ENCODE data around the gene ZFP36L2.

ZFP36L2 gene

DNA sequence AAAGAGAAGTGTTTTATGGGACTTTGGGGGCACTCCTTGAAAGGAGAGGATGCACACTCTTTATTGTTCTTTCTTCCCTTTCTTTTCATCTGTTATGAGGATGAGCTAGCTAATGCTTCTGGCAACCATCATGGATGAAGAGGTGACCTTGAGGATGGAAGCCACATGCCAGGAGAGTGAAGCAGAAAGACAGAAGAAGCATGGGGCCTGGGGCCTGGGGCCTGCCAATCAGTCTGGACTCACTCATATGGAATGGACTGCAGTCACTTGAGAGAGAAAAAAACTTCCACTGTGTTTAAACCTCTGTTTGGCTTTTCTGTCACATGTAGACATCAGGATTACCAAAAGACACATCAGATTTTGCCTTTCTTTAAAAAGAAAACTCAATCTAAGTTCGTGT, 35.8 kb upstream of the ZFP36L2 start:
- Mint-ChIP-seq H3K4me3 (no peak overlapping the region), H3K36me3 (ENCODE audit: low read depth) (peaks cover 10% of the 10 kb centered on the region), H3K4me1 (ENCODE audit: low read depth) (no peaks in the 10 kb centered on the region), H3K9me3 (no peaks in the 10 kb centered on the region), H3K27ac (no peak overlapping the region), H3K27me3 (no peaks in the 10 kb centered on the region)

DNA sequence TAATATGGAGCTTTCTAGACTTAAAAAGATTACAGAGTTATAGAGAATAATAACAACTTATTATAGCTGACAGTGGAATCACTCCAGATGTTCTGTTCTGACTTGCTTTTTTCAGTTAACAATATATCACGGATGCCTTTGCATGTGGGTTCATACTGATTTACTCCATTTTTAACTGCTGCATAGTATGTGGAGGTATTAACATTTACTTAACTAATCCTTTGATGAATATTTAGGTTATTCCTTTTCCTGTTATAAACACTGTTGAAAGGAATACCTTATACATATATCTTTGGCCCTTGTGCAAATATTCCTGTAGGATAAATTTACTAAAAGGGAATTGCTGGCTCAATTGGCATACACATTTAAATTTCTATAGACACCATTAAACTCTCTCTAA, 33.1 kb upstream of the ZFP36L2 start:
- H3K27ac Mint-ChIP-seq = no peak overlapping the region
- H3K4me3 Mint-ChIP-seq = no peak overlapping the region
- H3K4me1 Mint-ChIP-seq (ENCODE audit: low read depth) = no peaks in the 10 kb centered on the region
- peaks cover 7% of the 10 kb centered on the region for H3K36me3 Mint-ChIP-seq (ENCODE audit: low read depth)
- H3K9me3 Mint-ChIP-seq = no peaks in the 10 kb centered on the region
- H3K27me3 Mint-ChIP-seq = no peaks in the 10 kb centered on the region

GRCh38 chr2:43258547-43259156, 32.2 kb upstream of the ZFP36L2 start:
- H3K27ac Mint-ChIP-seq = no peak overlapping the region
- peaks cover 11% of the 10 kb centered on the region for H3K36me3 Mint-ChIP-seq (ENCODE audit: low read depth)
- H3K9me3 Mint-ChIP-seq = no peaks in the 10 kb centered on the region
- H3K4me3 Mint-ChIP-seq = no peak overlapping the region
- no peaks in the 10 kb centered on the region for H3K4me1 Mint-ChIP-seq (ENCODE audit: low read depth)
- no peaks in the 10 kb centered on the region for H3K27me3 Mint-ChIP-seq

GRCh38 chr2:43255296-43255910, 29.0 kb upstream of the ZFP36L2 start:
- Mint-ChIP-seq H3K27me3 (no peaks in the 10 kb centered on the region), H3K27ac (no peak overlapping the region), H3K4me1 (ENCODE audit: low read depth) (no peaks in the 10 kb centered on the region), H3K36me3 (ENCODE audit: low read depth) (peaks cover 6% of the 10 kb centered on the region), H3K9me3 (no peaks in the 10 kb centered on the region), H3K4me3 (no peak overlapping the region)

GRCh38 chr2:43254331-43254730, 27.9 kb upstream of the ZFP36L2 start:
- Mint-ChIP-seq H3K27ac (no peak overlapping the region), H3K36me3 (ENCODE audit: low read depth) (peaks cover 11% of the 10 kb centered on the region), H3K9me3 (no peaks in the 10 kb centered on the region), H3K27me3 (no peaks in the 10 kb centered on the region), H3K4me1 (ENCODE audit: low read depth) (no peaks in the 10 kb centered on the region), H3K4me3 (no peak overlapping the region)

- Mint-ChIP-seq H3K27me3 (no peaks in the 10 kb centered on the region), H3K36me3 (ENCODE audit: low read depth) (peaks cover 18% of the 10 kb centered on the region), H3K4me1 (ENCODE audit: low read depth) (no peaks in the 10 kb centered on the region), H3K4me3 (no peak overlapping the region), H3K27ac (no peak overlapping the region), H3K9me3 (no peaks in the 10 kb centered on the region)
Measured at GRCh38 chr2:43251171-43251731, 24.8 kb upstream of the ZFP36L2 start.

DNA sequence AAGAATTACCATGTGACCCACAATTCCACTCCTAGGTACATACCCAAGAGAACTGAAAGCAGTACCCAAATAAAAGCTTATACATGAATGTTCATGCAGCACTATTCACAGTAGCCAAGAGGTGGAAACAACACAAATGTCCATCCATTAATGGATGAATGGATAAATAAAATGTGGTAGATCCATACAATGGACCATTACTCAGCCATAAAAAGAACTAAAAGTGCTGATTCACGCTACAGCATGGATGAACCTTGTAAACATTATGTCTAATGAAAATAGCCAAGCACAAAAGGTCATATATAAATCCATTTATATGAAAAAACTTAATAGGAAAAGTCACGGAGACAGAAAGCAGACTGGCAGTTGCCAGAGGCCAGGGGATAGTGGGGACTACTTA, 23.6 kb upstream of the ZFP36L2 start:
- no peak overlapping the region for H3K4me3 Mint-ChIP-seq
- H3K36me3 Mint-ChIP-seq (ENCODE audit: low read depth) = peaks cover 18% of the 10 kb centered on the region
- H3K4me1 Mint-ChIP-seq (ENCODE audit: low read depth) = no peaks in the 10 kb centered on the region
- H3K9me3 Mint-ChIP-seq = no peaks in the 10 kb centered on the region
- no peak overlapping the region for H3K27ac Mint-ChIP-seq
- H3K27me3 Mint-ChIP-seq = no peaks in the 10 kb centered on the region

GRCh38 chr2:43248621-43249020, 22.2 kb upstream of the ZFP36L2 start:
- Mint-ChIP-seq H3K27me3 (no peaks in the 10 kb centered on the region), H3K27ac (peak overlapping the region; percentile 3), H3K9me3 (no peaks in the 10 kb centered on the region), H3K4me3 (no peak overlapping the region), H3K4me1 (ENCODE audit: low read depth) (no peaks in the 10 kb centered on the region), H3K36me3 (ENCODE audit: low read depth) (peaks cover 15% of the 10 kb centered on the region)

DNA sequence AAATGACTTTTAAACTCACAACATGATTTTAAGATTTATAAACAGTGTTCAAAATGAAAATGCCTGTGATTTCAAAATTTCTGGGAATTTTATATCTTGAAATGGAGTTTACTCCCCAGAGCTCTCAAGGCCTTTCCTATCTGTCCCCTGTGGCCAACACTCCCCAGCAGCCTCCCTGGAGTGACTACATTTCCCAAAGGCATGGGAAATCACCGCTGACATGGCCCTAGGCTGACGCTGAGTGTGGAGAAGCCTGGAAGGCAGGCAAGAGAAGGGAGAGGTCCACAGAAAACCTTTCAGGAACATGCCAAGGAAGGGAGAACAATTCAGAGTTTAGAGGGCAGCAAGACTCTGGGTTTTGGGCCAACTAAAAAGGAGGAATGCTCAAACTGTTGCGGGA, 20.2 kb upstream of the ZFP36L2 start:
- Mint-ChIP-seq H3K27me3 (no peaks in the 10 kb centered on the region), H3K4me3 (no peak overlapping the region), H3K27ac (no peak overlapping the region), H3K36me3 (ENCODE audit: low read depth) (peaks cover 19% of the 10 kb centered on the region), H3K9me3 (no peaks in the 10 kb centered on the region), H3K4me1 (ENCODE audit: low read depth) (no peaks in the 10 kb centered on the region)

DNA sequence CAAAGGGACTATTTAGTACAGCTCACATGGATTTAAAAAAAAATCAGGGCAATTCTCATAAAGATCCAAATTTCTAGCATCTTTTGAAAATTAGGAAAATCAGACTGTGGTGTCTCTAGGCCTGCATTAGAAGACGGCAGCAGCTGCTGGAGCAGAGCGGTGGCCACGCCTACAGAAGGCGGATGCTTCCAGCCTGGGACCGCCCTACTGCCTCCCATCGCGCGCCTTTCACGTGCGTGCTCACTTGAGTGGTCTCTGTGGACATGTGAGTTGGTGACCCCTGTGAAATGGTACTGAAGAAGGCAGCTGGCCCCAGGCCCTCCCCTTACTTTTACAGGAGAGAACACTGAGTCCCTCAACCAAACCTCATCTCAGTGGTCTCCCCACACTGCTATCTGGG, 15.2 kb upstream of the ZFP36L2 start:
- peaks cover 9% of the 10 kb centered on the region for H3K36me3 Mint-ChIP-seq (ENCODE audit: low read depth)
- no peaks in the 10 kb centered on the region for H3K9me3 Mint-ChIP-seq
- H3K27me3 Mint-ChIP-seq = no peaks in the 10 kb centered on the region
- H3K4me1 Mint-ChIP-seq (ENCODE audit: low read depth) = peaks cover 18% of the 10 kb centered on the region
- H3K27ac Mint-ChIP-seq = no peak overlapping the region
- H3K4me3 Mint-ChIP-seq = no peak overlapping the region

GRCh38 chr2:43240766-43241150, 14.4 kb upstream of the ZFP36L2 start:
- H3K36me3 Mint-ChIP-seq (ENCODE audit: low read depth) = peaks cover 10% of the 10 kb centered on the region
- peaks cover 18% of the 10 kb centered on the region for H3K4me1 Mint-ChIP-seq (ENCODE audit: low read depth)
- H3K9me3 Mint-ChIP-seq = no peaks in the 10 kb centered on the region
- H3K27ac Mint-ChIP-seq = no peak overlapping the region
- no peaks in the 10 kb centered on the region for H3K27me3 Mint-ChIP-seq
- H3K4me3 Mint-ChIP-seq = no peak overlapping the region

- no peak overlapping the region for H3K27ac Mint-ChIP-seq
- H3K4me3 Mint-ChIP-seq = no peak overlapping the region
- H3K9me3 Mint-ChIP-seq = no peaks in the 10 kb centered on the region
- peaks cover 10% of the 10 kb centered on the region for H3K36me3 Mint-ChIP-seq (ENCODE audit: low read depth)
- no peaks in the 10 kb centered on the region for H3K27me3 Mint-ChIP-seq
- H3K4me1 Mint-ChIP-seq (ENCODE audit: low read depth) = peaks cover 18% of the 10 kb centered on the region
Measured at GRCh38 chr2:43239981-43240765, 13.8 kb upstream of the ZFP36L2 start.

- peak overlapping the region; percentile 52 for H3K27ac Mint-ChIP-seq
- peaks cover 20% of the 10 kb centered on the region for H3K4me1 Mint-ChIP-seq (ENCODE audit: low read depth)
- H3K36me3 Mint-ChIP-seq (ENCODE audit: low read depth) = peaks cover 7% of the 10 kb centered on the region
- H3K9me3 Mint-ChIP-seq = no peaks in the 10 kb centered on the region
- H3K27me3 Mint-ChIP-seq = no peaks in the 10 kb centered on the region
- no peak overlapping the region for H3K4me3 Mint-ChIP-seq
Measured at GRCh38 chr2:43238813-43239212, 12.4 kb upstream of the ZFP36L2 start.

- H3K27ac Mint-ChIP-seq = peak overlapping the region; percentile 52
- H3K4me3 Mint-ChIP-seq = no peak overlapping the region
- H3K36me3 Mint-ChIP-seq (ENCODE audit: low read depth) = peaks cover 5% of the 10 kb centered on the region
- peaks cover 26% of the 10 kb centered on the region for H3K4me1 Mint-ChIP-seq (ENCODE audit: low read depth)
- no peaks in the 10 kb centered on the region for H3K9me3 Mint-ChIP-seq
- H3K27me3 Mint-ChIP-seq = no peaks in the 10 kb centered on the region
Measured at GRCh38 chr2:43238176-43238575, 11.8 kb upstream of the ZFP36L2 start.

Measured in stimulated activated naive CD8-positive, alpha-beta T cell treated with anti-CD3 and anti-CD28 coated beads, Interleukin-15, Interleukin-2, amounts not matched to agents 100 ng/mL and 50 ng/mL, for 24 hours (primary cell).